Urothelium cell line (cell line): ENCODE data around the gene HNRNPA1L2.
"Not testable (repeated sequence)": the region's sequence is repeated elsewhere in the genome, so short reads cannot be mapped to it uniquely, and the experiment has no call there.

ENCODE experiments used
- DNase-seq: peaks from one replicate; pipeline ENCODE4 v3.0.0; 2011; ENCODE audit warnings: low spot score, mixed read lengths
- FAIRE-seq: peaks from 2 replicates; lab custom pipeline; 2011; peaks lifted over from hg19 to GRCh38; lab: Jason Lieb, UNC

HNRNPA1L2 gene

DNA sequence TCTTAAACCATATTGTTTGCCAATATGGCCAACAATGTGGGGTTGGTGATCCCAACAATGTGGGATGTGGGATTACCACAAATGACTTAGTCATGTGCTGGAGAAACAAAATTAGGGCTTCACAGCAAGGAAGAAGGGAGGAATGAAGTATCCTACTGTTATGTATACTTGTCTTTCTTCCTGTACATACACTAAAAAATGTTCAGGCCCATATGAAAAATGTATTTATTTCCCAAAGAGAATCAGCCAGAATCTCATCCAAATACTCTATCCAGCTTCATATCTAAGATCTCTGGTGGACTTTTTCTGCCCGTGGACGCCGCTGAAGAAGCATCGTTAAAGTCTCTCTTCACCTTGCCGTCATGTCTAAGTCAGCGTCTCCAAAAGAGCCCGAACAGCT is at the start of gene HNRNPA1L2:
TSS of gene HNRNPA1L2 (plus strand) at position 301 of the 400 bp plus-strand sequence. CDS start at position 363, 62 bp downstream.
- DNase-seq (no peak), FAIRE-seq (no peak)

DNA sequence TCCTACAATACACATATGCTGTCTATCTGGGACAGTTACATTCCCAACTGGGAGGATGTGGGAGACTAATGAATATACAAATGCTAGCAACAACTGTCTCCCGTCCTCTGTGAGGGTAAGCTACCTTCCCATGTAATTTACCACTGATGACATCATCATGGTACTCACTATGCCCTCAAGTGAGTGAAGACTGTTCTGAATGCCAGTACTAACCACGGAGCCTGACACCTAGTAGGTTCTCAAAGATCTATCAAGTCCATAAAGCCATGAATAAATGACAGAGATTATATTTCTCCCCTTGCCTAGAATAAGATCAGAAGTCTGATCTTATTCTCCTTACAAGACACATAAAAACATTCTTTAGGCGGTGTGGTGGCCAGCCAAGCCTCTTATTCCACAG is 49.1 kb upstream of the HNRNPA1L2 start:
- DNase-seq, FAIRE-seq: not testable (repeated sequence)

DNA sequence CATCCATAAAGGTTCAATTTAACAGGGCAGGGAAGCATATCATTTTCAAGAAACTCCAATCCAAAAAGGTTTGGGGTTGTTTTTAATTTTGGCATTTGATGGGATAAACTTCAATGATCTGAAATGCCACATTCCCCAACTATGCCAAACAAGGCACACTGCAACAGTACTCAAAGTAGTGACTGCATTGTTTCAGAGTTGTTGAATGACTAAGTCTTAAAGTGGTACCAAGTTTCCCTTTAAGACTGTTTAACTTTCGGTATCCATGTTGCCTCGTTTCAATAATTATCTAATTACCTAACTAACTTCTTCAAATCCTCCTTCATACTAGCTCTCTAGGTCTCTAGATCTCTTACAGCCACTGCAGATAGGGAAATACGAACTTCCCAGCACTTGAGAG is 48.4 kb upstream of the HNRNPA1L2 start:
- FAIRE-seq, DNase-seq: not testable (repeated sequence)

DNA sequence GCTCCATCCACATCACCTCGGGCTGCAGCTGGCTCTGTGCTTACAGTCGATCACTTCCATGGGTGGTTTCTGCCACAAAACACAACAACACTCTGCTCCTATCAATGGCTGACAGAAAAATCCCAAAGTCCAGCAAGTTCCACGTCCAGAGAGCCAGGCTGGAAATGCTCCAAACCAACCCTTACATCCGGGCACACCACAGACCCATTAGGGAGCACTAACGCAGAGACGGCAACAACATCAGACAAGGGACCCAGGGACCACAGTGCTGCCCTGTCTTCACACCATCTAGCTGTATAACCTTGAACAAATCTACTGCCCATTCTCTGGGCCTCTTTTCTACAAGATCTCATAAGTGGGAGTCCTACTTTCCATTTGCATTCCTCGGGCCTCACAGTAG is 47.9 kb upstream of the HNRNPA1L2 start:
- not testable (repeated sequence) for DNase-seq, FAIRE-seq

DNA sequence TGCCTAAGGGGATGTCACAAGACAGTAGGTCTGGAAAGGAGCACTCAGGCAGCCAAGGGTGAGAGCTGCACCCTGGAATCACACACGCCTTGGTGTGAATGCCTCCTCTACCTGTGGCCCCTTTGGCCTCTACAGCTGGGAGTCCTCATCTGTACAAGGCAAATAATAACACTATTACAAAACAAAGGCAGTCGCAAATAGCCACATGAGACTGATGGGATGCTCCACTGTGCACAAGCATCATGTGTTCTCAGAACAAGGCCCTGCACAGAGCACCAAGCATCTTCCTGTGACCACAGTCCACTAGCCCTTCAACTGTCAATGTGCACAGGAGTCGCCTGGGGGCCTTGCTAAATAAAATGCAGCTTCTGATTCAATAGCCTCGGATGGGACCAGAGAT is 44.6 kb upstream of the HNRNPA1L2 start:
- FAIRE-seq, result no peak
- no peak for DNase-seq

DNA sequence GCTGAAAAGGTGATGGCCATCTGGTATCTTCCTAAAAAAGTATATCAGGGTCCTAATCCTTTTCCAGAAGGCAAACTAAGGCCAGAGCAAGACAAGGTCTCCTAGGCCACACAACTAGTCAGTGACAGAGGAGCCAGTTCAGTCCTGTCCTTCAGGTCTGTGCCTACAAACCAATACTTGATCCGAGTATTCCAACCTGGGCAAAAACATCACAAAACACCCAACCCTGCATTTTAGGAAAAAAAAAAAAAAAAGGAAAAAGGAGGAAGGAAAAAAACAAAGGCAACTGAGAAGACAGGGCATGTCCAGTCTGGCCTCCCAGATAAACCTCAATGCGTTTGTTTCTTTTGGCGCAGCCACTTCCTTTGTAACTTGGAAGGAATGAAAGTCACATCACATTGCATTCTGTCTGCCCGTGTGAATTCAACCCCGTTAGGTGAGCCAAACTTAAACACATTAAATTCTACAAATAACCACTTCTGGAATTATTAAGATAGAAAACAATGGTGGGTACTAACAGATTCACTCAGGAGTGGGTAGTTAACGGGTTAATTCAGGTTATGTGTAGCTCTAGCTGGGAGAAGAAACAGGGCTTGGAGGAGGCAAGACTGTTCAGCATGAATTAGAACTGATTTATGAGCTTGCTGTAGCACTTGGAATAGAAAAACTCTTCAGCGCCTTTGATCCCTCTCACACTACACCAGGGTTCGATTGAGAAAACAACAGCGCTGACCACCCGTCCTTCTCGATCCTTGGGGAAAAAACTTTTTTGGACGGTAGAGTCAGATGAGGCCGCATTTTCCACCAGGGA is 43.0 kb upstream of the HNRNPA1L2 start:
- FAIRE-seq (no peak), DNase-seq (peak; percentile 17)

DNA sequence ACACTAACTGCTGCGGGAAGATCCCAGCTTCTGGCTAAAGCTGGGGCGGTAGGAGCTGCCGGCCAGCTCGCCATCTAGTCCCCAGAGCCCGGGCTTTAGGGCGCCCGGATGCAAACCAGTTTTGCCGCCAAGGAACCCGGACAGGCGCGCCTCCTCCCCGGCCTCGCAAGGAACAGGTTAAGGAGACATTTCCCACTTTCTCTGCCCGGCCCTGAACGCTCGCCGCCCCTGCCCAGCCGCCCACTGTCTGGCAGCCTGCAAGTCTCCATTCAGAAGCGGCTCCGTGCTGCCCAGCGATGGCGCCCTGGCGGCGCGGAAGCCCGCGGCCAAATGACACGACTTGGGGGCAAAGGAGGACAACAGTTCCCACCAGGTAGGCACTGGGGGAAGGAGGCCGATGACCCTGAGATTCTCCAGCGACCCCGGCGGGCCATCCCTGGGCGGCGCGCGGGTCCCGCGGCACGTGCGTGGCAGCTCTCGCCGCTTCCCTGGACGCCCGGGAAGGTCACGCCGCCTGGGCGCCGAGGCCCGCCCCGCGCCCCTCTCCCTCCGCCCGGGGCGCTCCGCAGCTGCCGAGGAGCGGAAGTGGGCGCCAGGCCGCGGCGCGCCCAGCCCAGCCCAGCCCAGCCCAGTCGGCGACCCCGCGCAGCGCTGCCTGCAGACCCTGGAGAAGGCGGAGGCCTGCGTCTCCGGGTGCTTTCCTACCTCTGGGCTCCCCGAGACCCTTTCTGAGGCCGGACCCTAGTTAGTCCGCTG is 42.2 kb upstream of the HNRNPA1L2 start:
- peak; percentile 68 for DNase-seq
- FAIRE-seq, result no peak

DNA sequence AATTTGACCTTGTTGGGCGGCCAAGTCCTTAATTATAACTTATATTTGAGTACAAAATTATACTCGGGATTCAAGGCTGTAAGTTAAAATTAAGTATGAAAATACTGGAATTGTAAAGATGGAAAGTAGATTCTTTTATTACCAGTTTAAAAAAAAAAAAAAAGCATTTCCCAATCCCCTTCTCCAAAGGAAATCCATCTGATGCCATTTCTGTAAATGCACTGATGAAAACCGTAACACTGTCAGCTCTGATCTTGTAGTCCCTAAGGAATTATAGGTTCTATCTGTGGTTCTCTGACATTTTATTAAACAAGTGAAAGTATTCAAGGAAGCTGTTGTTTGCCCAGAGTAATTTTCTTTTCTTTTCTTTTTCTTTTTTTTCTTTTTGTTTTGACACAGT is 41.6 kb upstream of the HNRNPA1L2 start:
- DNase-seq (no peak), FAIRE-seq (no peak)

DNA sequence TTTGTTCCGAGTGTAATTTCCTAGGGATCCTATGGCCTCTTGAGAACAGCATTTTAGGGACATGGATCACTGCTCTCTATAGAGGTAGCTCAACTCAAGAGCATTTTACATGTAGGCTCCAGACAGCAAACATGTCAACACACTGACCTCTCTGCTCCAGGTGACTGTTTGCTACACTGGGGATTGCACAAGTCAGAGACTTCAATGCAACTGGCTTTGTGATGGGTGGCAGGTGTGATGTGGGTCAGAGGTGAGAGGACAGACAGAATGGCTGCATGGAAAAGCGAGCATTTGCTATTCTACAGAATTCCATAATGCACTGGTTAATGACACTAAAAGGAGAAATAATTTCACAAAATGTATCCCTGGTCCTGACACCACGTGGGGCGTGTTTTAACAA is 38.9 kb upstream of the HNRNPA1L2 start:
- not testable (repeated sequence) for DNase-seq, FAIRE-seq

DNA sequence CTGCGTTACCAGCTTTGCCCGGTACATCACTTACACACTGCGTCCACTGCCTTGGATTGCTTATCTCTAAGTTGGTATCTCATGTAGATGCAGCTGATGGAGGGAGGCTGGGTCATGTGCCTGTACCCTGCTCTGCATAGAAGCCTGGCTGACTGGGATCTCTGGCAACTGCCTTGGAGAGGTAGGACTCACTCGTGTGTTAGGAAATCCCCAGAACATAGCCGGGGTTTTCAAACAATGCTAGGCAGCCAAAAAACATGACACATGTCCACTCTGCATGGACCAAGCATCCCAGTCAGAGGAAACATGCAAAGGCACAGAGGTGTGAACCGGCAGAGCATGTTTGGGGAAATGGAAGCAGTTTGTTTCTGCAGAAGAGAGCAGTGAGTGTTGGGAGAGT is 36.1 kb upstream of the HNRNPA1L2 start:
- not testable (repeated sequence) for FAIRE-seq, DNase-seq

DNA sequence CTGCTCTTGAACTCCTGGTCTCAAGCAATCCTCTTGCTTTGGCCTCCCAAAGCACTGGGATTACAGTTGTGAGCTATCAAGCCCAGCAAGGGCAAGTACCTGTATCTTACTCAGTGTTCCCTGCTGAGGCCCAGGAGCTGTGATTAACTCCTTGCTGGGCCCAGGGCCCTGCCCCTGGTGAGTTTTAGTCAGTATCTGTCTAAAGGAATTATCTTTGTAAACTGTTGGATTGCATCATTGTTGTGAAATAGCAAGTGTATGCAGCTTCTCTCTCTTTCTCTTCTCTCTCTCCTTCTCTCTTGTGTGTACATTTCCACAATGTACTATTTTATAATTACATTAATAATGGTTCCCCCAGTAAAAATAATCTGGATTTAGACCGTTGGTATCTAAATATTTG is 35.4 kb upstream of the HNRNPA1L2 start:
- FAIRE-seq, DNase-seq: not testable (repeated sequence)

DNA sequence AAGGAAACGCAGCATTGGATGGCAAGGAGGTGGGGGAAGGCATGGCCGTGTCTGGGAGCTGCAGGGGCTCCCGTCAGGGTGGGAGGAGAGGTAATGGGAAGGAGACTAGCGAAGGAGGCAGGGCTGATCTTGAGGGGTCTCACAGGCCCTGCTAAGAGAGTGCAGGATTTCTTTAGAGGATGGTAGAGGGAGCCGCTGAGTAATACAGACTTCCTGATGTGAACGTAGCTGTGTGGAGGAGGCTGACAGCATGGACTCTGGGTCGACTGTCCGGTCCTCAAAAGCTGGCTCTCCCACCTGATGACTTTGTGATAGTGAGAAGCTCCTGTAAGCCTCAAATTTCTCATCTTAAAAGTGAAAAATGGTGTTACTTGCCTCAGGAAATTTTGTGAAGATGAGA is 34.0 kb upstream of the HNRNPA1L2 start:
- not testable (repeated sequence) for DNase-seq, FAIRE-seq

DNA sequence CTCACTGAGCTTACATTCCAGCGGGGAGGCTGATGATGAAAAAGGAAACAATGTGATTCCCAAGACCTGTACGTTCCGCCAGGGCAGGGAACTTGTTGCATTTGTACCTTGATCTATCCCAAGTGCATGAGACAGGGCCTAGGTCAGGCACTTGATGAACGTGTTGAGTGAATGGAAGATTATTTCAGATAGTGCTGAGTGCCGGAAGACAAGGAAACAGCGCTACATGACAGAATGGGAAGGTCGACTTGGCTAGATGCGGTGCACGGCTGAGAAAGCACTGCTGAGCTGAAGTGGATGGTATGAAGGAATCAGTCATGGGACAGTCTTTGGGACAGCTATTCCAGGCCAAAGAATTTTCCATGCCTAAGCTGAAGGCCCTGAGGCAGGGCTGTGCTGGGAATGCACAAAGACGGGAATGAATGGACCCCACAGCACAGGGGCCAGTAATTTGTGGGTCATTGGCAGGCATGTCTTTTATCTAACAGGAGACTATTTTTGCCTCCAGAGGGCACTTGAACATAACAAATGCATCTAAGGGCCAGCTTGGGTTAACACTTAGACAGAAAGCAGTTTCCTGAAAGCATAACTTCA is 33.1 kb upstream of the HNRNPA1L2 start:
- not testable (repeated sequence) for FAIRE-seq, DNase-seq

DNA sequence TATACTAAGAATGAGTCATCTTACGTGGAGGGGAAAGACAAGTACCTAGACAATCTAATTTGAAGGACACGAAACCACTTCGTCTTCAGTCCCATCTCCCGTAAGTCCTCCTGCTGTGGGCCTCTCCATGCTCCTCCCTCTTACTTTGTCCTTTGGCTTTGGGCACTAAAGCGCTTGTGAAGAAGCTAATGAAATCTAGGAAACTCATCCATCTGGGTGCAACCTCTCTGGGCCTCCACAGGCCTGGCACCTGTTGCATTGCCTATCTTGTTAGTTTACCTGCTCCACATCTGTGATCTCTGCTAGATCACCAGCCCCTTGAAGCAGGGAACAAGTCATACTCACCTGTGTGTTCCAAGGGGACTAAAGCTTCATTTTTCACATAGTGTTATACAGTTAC is 32.1 kb upstream of the HNRNPA1L2 start:
- FAIRE-seq, result not testable (repeated sequence)

DNA sequence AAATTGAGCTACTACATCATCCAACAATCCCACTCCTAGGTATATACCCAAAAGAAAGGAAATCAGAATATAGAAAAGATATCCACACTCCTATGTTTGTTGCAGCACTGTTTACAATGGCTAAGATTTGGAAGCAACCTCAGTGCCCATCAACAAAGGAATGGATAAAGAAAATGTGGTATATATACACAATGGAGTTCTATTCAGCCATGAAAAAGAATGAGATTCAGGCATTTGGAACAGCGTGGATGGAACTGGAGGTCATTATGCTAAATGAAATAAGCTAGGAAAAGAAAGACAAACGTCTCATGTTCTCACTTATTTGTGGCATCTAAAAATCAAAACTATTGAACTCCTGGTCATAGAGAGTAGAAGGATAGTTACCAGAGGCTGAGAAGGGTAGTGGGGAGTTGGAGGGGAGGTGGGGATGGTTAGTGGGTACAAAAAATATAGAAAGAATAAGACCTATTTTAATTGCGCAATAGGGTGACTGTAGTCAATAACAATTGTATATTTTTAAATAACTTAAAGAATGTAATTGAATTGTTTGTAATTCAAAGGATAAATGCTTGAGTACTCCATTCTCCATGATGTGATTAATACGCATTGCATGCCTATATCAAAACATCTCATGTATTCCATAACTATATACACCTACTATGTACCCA is 27.0 kb upstream of the HNRNPA1L2 start:
- DNase-seq (no peak), FAIRE-seq (no peak)

More for the DNA sequence above, 32.1 kb upstream of the HNRNPA1L2 start:
- not testable (repeated sequence) for DNase-seq

DNA sequence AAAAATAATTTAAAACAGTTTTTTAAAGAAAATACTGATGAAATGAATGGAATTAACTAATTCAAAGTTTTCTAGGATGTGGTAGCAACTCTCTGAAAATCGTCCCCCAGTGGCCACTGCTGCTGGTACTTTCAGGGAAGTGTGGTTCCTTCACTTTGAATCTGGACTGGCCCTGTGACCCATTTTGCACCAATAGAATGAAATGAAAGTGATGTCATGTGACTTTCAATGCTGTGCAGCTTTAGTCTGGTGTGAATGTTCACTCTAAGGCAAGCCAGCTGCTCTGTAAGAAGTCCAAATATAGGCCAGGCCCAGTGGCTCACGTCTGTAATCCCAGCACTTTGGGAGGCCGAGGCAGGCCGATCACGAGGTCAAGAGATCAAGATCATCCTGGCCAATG is 26.4 kb upstream of the HNRNPA1L2 start:
- DNase-seq, result no peak
- FAIRE-seq, result no peak

DNA sequence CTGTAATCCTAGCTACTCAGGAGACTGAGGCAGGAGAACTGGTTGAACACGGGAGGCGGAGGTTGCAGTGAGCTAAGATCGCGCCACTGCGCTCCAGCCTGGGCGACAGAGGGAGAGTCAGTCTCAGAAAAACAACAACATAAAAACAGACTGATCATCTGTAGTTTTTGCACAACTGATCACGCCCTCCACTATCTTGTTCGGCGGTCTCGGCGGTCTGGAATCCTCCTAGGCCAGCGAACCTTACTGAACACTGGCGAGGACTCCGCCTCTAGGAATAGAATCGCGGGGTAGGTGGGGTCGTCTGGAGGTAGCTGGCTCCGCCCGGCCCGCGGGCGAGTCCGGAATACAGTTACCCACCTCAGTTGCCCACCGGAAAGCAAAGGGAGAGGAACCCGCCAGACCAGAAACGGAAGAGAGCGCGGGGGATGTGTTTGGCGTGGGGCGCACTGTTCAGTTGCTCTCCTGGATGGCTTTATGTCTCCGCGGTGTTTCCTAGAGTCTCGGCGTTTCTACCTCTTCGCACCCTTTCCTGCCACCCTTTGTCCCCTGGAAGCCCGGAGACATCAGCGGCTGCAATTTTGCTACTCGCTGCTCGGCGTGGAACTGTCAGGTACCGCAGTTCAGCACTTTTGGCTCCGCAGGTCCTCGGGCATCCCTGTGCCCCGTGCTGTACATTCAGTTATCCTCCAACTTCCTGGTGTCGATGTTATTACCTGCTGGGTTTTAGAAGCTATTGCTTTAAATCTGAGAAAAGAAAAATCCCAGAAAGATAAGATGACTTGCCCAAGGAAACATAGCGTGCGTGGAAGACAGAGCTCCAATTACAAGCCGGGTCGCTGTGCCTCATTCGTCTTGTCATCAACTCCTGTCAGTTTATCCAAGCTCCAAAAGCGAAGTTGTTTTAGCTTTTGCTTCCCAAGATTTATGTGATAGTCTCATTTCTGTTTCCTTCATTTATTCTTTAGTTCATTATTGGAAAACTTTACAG is 24.9 kb upstream of the HNRNPA1L2 start:
- peak; percentile 82 for DNase-seq
- no peak for FAIRE-seq

DNA sequence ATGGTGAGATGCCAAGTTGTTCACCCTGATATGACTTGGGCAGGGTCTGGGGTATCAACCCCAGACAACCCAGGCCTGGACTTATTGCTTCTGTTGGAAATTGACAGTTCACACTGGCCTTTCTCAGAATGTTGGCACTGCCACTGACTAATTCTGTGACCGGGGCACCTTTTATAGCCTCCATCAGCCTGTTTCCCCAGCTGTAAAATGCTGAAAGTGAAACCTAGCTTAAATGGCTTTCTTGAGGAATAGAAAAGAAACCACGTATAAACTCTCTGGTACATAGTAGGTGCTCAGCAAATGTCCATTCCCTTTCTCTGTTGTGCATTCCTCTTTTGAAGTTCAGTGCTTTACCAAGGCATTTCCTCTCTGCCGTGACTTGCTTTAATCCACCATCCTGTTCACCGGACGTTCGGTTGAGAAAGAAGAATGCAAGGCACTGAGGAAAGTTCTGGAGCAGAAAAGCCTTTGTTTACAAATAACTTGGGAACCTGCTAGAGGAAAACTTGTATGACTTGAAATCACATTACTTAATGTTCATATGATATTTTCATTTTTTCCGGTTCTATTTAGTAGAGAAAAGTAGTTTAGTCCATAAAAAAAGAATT is 11.0 kb upstream of the HNRNPA1L2 start:
- DNase-seq, FAIRE-seq: not testable (repeated sequence)

DNA sequence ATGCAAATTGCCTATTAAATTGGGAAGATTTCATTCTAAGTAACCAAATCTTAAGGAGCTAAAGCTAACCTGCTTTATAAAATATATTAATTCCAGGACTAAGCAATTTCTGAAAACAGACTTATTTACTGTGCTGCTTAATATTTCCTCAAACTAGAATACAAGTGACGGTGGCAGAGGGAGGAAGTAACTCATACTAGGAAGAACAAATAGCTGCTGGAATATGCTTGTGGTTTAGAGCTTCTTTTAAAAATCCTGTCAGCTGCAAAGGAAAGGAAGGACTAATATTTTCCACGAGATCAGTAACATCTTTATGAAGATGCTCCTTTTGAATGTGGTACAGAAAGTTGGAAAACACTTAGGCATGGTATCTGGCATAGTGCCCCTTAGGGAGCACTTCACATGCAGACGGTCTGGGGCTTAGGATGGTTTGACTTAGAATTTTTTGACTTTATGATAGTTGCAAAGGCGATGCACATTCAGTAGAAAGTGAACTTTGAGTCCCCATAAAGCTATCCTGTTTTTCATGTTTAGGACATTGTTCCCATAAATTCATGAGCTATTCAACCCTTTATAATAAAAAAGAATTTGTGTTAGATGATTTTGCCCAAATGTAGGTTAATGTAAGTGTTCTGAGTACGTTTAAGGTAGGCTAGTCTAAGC is 3.4 kb upstream of the HNRNPA1L2 start:
- DNase-seq (no peak), FAIRE-seq (no peak)
